MV-4-11 (cell line): ENCODE results near the gene CAPZA1.
A peak's percentile ranks its signal among the peaks of the same experiment; 100 is the strongest.

ENCODE experiments used
- DNase-seq: peaks from one replicate; lab custom pipeline; 2025; lab: John Stamatoyannopoulos, UW

The CAPZA1 gene

DNA sequence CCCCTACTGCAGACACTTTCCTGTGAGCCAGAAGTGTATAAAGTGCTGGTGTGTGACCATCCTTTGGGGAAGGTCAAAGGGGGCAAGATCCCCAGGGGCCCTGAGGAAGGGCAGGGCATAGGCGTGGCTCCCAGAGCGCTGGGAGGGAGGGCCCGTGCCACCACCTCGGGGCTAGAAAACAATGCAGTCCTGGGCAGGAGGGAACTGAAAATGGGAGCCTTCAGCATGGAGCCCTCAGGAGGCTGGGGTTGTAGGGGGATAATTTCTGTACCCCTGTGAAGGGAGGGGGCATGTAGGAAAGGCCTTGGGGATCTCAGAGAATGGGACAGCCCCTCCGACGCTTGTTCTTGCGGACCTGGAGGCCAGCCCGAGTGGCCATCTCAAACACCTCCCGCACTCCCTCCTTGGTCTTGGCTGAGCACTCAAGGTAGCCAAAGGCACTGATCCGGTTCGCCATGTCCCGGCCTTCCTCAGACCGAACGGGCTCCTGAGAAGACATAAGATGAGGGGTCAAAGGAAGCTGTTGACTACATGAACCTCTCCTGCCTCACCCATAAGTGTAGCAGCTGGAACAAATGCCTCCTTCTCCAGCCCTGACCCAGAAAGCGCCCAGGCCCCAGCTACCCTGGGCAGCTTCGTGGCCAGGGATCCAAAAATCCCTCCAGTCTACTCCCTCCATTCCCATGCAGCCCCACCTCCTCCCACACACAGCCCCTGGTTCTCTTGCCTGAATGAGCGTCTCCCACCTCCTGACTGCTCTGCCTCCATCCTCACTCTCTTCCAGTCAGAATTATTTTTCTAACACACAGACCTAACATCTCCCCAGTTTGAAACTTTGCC is 81.8 kb downstream of the CAPZA1 start:
- DNase-seq = peak; percentile 50

GRCh38 chr1:112702067-112702395 is 82.4 kb downstream of the CAPZA1 start:
- no peak for DNase-seq

- DNase-seq = no peak
Measured at GRCh38 chr1:112702420-112703261, 83.0 kb downstream of the CAPZA1 start.

GRCh38 chr1:112703706-112704105 is 84.1 kb downstream of the CAPZA1 start:
- no peak for DNase-seq

GRCh38 chr1:112704391-112704933 is 84.8 kb downstream of the CAPZA1 start:
- DNase-seq = no peak

- peak; percentile 82 for DNase-seq
Measured at GRCh38 chr1:112704934-112705627, 85.4 kb downstream of the CAPZA1 start.

GRCh38 chr1:112706505-112707220 is 87.0 kb downstream of the CAPZA1 start, which contains the start of gene RHOC:
RHOC (minus strand) TSS chr1:112707127; CDS start chr1:112703799, 3,328 bp downstream.
- DNase-seq = no peak

- peak; percentile 40 for DNase-seq
Measured at GRCh38 chr1:112707221-112708001, 87.8 kb downstream of the CAPZA1 start.

DNA sequence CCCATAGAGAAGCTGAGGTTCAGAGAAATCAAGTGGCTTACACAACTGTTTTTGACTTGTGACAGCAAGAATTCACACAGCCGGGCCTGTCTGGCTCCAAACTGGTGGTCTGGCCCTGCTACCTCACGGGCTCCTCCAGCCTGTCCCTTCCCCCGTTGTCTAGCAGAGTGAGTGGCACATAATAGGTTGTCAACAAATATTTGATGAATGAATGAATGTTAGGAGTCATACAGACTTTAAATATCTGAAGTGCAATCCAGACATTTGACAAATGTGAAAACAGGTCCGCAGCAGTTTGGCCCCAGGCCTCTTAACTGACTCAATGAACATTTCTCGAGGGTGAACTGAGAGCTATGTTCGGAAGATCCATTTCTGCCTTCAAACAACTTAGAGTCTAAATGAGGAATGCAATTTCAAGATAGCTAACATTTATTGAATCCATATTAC is 88.4 kb downstream of the CAPZA1 start:
- DNase-seq = no peak

GRCh38 chr1:112708489-112708888 is 88.9 kb downstream of the CAPZA1 start:
- no peak for DNase-seq

GRCh38 chr1:112710159-112710558 is 90.5 kb downstream of the CAPZA1 start:
- DNase-seq = no peak

DNA sequence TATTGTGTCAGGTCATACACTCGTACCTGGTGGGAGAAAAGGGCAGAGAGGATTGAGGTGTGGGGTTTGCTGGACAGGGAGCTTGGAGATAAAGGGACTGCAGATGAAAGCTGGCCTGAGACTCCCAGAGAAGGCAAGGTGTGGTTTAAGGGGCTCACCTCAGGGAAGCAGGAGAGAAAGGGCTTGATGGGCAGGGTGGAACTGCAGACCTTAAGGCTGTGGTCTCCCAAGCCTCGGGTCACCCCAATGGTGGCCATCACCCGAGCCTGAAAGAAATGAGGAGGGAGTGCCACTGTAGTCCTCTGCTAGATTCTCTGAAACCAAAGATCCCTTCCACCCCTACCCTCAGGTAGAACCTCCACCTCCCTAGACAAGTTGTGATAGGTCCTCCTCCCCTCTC is 91.0 kb downstream of the CAPZA1 start:
- no peak for DNase-seq

DNA sequence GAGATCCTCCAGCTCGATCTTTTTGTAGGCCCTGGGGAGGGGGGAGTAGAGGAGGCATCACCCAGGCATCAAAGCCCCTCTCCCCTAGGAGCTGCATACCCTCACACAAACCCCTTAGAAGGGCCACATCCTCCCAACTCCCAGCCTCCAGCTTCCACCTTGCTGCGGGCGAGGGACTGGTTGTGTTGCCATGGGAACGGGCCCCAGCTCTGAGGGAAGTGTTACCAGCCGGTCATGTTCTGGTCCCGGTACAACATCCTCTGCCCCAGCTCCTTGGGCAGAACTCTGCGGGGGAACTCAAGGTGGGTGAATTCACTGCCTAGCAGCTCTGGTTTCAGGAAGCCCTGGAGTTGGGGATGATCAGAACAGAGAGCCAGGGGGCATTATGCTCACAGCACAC is 91.4 kb downstream of the CAPZA1 start:
- DNase-seq = no peak

DNA sequence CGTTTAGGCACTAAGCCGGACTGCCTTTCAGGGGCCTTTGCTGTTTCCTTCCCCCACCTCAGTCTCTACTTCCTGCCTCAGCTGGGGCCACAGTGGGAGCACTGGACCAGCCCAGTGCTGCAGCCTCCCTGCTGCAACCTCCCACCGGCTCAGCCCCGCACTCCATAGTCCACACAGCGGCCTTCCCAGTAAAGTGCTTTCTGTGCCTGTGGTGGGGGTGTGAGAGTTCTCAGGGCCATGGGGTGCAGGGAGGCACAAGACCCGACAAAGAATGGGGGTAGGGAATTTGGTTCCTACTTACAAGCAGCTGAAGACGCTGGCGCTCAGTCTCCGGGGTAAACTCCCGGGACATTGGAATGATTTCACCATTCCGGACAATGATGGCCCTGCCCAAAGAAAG is 92.0 kb downstream of the CAPZA1 start:
- no peak for DNase-seq

DNA sequence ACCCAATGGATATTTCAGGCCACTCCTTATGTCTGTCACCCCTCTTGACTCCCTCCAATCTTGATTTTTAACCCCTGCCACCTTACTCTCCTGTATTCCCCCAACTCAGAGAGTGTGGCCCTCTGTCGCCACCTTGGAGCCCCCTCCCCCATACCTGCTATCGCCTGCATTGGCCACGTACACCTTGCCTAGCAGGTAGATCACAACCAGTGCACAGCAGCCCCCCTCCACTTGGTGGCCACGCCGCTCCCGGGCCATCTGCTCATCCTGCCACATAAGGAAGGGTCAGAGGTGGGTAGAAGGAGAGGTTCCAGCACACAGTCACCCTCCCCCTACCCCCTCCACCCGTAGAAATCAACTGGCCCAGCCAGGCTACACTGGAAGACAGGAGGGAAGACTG is 92.6 kb downstream of the CAPZA1 start:
- no peak for DNase-seq

DNA sequence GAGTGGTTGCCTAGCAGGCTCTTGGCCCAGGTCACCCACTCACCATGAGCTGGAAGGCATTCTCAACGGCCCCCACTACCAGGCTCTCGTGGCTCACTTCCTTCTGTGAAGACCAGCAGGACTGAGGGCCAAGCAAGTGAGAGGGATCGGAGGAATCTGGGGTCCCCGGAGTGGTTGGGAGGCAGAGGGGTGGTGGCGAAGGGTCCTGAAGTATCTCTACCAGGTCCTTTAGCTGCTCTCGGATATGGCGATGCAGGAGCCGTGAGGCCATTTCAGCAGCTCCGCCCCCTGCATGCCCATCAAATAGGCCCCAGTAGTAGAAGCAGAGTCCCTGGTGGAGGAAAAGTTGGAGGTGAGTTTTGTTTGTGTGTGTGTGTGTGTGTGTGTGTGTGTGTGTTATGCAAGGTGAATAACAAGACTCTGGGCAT is 93.1 kb downstream of the CAPZA1 start:
- DNase-seq = no peak

GRCh38 chr1:112713466-112714312 is 94.1 kb downstream of the CAPZA1 start:
- peak; percentile 91 for DNase-seq

DNA sequence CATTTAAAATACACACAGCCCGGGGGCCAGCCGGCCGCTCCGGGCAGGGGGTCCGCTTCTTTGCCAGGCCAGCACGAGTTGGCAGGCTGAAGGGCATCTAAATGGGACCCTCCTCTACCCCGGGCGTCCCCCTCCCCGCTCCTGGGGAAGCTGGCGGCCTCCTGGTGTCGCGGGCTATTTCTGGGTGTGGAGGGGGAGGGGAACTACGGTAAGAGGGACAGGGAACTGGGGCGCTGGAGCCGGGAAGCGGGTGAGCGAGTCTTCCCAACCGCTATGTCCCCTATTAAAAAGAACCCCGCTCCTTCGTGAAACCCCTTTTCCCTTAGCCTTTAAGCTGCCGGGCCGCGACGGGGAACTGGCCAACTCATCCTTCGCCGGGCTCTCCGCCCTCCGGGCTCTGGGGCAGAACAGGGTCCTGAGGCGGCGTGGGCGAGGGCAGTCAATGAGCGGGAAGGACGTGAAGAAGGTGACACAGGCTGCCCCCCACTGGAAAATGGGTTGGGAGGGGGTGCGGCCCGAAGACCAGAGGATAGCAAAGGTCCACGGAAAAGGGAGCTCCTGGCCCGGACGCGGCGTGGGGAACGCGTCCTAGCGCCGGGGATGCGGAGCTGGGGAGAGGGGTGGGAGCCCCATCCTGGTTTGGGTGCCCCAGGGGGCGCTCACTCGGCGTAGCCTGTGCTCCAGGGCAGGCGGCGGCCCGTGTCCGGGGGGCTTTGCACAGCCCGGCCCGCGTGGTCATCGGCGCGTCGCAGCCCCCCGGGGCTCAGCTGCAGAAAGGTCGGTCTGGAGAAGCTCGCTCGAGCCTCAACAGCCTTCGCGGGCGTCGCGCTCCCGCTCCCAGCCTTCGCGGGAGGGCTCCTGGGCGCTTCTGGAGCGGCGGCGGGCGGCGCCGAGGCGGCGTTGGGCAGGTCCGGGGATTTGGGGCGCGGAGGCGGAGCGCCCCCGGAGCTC is 95.0 kb downstream of the CAPZA1 start:
- DNase-seq = no peak
